HG02678 (cell line): ENCODE data around the gene TEKT3.

ENCODE experiments used
- ATAC-seq: cut with Tn5 transposase; IDR thresholded peaks from one replicate; pipeline ENCODE4 v1.9.1; 2021; ENCODE audit warnings: mild to moderate bottlenecking, moderate library complexity; ENCODE audit not compliant: unreplicated experiment

The TEKT3 gene

DNA sequence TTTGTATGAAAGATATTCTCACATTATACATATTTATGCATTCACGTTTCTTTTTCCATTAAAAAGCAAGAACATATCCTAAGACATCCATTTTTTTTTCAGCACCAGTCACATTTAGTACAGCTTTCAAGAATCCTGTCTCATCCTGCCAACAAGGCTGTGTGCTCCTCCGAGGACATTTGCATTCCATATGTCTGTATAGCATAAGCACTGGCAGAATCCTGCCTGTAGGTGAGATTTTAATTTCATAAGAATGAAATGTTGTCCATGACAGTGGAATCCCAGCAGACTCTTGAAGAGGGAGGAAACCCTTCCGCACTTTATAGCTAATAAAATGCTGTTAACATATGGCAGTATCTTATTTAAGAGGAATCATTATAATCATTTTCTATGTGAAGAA lies 73.4 kb downstream of the TEKT3 start:
- no peak for ATAC-seq

DNA sequence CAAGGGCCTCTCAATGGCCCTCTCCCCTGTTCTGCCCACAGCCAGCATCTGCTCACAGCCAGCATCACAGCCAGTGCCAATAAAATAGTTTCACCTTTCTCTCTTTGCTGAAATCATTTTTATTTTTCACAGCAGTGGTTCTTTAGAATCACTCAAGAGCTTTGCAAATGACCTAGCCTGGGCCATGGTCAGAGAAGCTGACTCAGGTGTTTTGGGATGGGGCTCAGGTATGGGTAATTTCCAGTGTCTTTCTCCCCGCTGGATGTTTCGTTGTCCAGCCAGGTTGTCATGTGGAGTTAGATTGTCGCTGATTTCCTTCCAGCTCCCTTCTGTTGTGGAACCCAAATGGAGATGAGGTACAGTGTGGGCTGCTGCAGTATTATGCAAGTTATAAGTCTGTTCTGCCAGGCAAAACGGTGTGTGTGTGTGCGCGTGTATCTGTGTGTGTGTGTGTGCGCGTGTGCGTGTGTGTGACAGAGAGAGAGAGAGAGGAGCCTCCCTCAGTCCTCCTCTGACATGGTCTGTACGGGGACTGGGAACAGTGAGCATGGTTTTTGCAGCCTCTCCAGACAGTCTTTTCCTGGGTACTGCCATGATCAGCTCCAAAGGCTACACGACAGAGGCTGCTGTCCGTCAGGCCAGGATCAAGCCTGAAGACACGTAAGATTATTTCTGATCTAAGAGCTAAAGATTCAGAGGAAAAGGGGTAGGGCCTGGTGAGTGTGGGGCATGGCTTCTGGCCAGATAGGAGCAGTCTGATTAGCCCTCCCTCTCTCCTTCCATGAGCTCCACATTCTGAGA lies 74.9 kb downstream of the TEKT3 start:
- no peak for ATAC-seq

DNA sequence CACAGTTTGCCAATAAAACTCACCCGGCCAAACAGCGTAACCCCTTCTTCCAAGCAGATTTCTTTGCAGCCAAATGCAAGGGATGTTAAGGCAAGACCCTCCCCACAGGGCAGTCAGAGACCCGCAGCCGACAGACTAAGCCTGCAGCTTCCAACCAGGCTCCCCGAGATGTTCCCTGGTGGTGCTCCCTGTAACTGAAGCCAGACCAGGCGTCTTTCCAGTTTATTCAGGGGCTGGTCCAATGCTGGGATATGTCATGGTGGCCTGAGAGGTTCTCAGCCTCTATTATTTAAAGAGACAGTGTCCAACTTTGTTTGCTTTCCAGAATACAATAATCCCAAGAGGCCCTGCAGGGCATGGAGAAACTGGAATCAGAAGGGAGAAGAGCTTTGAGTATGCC lies 76.3 kb downstream of the TEKT3 start, which contains the start of gene PMP22:
Gene PMP22, minus strand, starts transcription at position 196 of the 400 bp plus-strand sequence. CDS start 4,599 bp downstream, outside the sequence.
- ATAC-seq = no peak

DNA sequence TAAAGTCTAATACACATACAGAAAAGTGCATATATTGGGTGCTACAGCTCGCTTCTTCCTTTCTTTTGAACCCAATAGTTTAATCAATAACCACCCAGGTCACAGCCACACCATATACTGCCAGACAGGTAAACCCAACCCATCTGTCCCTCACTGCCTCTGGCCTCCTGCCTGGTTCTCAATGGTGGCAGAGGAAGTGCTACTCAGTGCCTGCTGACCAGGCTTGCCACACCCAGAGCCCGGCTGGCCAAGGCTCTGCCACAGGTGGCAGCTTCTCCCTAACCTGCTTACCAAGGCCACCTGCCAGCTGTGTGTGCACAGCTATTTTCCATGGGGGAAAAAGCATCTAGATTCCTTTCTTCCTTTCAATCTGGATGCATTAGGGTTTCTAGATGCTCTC lies 76.9 kb downstream of the TEKT3 start:
- ATAC-seq = no peak

DNA sequence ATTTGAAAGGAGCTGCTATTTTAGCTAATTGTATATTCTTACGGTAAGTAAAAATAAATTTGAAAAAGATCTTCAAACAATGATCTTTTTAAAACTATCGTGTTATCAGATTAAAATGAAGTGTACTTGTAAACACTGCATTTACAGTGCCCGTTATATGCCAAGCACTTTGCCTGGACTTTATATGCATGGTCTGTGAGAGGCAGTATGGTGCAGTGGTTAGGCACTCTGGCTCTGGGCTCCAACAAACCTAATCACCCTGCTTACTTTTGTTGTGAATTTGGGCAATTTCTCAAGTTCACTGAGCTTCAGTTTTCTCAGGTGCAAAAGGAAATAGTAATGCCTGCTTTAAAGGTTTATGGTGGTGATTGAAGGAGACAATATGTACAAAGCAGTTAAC lies 77.7 kb downstream of the TEKT3 start:
- ATAC-seq = no peak

DNA sequence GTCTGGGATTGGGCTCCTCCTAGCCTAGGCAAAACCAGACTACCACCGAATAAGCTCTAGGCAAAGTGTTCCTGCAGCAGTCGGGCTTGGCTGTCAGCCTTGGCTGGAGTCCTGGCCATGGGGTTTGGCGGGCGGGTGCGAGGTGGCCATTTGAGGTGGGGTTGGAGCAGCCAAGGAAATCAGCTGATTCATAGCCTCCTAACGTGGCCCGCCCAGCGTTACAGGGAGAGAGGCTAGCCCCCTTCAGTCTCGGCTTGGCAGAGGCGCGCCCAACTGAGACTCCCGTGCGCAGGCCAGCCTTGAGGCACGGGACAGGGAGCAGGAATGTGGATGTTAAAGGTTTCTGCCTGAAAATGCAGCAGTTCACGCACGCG lies 78.2 kb downstream of the TEKT3 start:
- ATAC-seq = no peak

DNA sequence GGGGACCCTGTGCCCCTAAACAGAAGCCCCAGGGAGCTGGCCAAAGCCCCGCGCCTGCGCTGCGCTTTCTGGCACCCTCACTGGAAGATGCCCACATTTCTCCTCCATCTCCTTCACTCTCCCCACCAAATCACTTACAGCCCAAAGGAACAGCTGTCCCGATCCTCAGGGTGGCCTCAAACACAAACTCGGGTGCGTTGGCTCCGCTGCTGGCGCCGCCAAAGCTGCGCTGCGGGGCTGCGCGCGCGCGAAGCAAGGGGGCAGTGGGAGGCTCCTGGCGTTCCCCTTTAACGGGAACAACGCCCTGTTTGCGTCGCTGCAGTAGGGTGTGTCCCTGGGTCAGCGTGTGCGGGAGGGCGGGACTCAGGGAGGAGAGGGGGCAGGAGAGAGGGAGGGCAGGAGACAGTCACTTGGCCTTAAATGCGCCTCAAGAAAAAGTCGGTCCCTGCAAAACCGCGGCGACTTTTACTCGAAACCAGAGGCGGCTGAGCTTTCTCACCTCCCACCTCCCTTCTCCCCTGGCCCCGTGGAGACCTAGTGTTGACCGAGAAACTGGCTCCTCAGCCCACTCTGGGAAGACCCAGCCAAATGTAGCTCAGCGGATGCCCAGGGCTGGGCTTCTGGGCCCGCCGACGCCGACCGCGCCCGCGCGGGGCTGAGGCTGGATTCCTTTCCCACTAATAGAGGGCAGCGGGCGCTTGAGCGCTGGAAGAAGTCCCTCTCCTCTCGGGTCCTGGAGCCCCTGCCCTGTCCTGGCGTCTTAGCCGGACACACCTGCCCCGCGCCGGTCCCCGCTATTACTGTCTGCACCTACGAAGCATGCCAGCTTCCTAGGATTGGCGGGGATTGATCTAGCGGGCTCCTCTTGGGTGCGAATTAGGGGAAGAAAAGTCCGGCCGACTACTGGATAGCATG lies 78.8 kb downstream of the TEKT3 start:
- ATAC-seq = no peak

DNA sequence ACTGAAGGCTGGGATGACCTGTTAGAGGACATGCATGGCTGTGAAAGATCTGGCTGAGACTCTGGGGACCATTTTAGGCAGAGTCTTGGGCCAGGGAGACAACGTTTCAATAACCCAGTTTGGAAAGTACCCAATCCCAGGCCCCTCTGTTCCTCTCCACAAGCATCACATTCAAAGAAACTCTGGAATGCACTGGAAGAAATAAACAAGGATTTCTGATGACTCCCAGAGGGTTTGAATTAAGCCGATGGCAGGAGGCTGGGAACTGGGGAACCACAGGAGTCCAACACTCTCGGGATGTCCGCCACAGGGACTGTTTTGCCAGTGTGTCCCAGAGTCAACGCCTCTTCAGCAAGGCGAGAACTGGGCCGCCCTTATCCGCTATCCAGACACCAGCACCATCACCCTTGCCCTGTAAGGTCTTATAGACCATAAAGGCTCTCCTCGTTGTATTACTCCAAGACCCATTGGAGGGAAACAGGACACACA lies 79.6 kb downstream of the TEKT3 start:
- ATAC-seq = no peak

DNA sequence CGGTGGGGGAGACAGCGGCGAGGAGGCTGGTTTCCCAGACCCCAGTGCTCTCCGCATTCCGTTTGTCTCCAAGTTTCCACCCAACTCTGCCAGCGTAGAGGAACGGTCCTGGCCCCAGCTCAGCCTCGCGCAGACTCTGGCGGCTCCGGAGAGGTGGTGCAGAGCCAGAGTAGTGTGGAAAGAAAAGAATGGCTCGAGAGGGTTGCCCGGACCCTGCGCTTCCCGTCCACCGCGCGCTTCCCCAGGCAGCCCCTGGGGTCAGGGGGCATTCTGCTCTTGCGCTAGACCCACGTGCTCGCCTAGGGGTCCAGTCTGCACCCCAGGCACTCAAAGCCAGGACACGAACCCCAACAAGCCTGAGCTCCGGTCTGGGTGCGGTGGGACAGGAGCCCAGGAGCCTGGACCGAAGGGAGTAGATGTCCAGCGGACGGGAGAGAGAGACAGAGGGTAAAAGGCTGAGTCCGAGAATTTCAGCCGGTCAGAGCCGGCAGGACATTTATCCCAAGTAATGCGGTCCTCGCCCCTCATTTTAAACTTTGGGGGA lies 80.1 kb downstream of the TEKT3 start:
- ATAC-seq = no peak

DNA sequence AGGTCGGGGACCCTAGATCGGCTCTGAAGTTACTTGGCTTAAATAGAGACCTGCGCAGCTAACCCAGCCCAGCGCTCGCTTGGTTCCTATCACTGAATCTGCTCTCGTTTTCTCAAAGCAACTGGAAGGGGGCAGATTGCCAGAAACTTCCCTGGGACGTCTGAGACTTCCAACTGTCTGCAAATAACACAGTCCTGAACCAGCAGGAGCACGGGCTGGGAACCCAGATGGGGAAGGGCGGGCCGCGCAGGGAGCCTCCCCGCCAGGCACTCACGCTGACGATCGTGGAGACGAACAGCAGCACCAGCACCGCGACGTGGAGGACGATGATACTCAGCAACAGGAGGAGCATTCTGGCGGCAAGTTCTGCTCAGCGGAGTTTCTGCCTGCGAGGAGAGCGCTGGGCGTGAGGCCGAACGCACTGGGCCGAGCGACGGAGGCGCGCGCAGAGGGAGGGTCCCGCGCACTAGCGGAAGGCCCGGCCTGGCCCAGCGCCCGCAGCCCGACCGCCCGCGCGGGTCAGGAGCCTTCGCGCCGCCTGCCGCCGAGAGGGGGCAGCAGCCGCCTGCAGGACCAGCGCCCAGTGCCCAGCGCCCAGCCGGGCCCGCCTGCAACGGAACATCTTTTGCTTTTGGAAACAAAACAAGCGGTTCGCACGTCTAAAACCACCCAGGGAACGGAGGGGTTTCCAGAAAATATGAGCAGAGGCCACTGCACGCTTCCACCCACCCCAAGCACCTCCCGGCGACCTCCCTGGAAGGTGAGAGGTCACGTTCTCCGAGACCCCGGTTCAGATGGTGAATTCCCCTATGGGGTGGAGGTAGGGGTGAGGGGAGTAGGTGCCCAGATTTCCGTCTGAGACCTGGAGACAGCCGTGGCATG lies 80.8 kb downstream of the TEKT3 start:
- no peak for ATAC-seq

DNA sequence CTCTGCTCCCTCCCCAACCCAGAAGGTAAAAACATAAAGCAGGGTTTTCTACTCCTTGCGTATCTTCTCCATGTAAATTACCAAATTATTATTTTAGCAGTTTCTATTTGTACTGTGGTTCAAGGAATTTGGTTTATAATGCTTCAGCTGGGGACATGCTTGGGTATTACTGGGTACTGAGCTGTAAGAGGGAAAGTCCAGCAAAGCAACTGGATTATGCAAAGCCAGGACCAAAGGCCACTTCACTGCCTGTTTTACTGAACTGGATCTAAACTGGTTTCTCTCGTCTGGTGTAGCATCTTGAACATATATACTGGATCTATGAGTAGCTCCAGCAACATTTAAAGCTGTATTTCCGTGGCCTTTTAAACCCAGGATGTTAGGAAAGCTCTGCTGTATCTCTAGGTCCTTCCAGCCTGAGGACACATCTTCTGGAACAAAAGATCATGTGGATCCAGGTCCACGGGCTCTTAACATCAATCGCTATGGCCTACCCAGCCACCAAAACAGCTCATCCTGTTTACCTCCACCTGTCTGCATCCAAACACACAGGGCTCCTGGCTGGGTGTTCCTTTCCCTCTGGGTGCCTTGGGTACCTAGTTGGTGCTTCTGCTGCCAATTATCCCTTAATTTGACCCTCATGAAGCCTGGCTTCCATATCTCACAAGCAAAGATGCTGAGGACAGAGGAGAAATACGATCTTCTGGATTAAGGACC lies 83.4 kb downstream of the TEKT3 start:
- ATAC-seq = no peak

DNA sequence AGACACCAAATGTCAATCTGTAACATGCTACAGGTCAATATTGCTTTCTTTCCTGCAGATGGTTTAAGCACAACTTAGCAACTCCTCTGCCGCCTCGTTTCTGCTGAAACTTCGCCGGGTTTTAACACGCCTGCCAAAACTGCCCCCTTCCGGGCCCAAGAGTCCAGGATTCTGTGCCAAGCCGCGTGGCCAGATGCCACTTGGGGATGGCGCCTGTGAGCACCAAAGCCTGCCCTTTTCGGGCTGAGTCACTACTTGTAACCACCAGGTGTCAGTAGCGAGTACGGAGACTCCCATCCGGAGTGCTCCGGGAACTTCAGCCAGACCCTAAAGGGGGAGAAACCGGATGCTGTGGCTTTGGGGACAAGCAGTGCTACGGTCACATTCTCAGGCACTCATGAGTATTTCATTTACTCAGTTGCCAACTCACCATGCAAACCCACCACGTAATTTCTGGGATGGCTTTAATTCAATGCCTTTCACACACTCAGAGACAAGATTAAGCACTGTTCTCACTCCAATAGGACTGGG lies 84.1 kb downstream of the TEKT3 start:
- peak; percentile 79 for ATAC-seq

DNA sequence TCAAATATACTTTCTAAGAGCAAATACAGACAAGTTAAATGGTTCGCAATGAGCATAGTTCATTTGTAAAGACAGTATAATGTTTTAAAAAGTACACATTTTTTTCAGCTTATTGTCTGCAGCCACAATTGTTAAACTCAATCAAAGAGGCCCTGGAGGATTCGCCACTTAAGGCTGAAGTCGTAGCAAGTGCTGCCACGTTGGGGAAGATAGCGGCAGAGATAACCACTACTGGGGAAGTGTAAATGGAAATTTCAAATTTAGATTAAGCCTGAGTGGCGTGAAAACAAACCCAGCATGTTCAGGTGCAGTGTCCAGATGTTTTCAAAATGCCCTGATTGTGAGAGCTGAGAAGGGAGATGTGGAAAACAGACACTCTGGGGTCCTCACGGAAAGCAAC lies 84.7 kb downstream of the TEKT3 start:
- ATAC-seq = no peak

DNA sequence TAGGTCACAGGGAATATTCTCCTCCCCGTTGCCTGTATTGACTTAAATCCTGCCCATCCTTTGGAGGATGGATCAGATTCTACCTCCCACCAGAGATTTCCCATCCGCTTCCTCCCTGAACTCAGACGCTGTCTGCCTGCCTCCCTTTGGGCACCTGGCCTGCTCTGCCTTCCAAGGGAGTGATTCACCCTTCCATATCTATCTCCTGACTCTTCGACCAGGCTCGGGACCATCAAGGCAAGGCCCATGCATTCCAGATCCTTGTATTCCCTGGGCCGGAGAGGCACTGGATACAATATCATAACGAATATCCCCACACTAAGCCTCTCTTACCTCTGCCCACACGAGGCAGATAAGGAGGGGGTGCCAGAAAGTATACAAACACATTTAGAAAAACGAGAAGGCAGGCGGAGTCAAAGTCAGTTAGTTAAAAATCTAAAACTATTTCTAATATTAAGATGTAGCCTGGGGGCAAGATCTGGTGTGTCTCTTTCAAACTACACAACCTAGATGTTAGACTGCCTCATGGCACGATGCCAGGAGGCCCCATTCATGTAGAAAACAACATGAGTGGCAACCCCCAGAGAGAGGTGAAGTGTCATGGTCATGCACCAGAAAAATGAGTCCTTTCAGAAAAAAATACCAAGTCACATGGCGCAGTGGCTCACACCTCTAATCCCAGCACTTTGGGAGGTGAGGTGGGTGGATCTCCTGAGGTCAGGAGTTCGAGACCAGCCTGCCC lies 85.5 kb downstream of the TEKT3 start:
- no peak for ATAC-seq
